T47D (cell line): ENCODE measurements around the gene RANBP9.

Experiments used
- DNase-seq, 2 experiments: peaks; one replicate each; pipeline versions ENCODE4 v3.0.0 to v3.0.0-alpha.2; 2011 to 2012; ENCODE audit warnings: low read depth in 1 of 2, low spot score in 1 of 2
- JUND ChIP-seq: IDR thresholded peaks from 2 replicates; pipeline ENCODE4 v1.6.1; 2012; ENCODE audit warnings: low read depth
- in situ Hi-C: cut with HindIII; loops from 2 replicates; pipeline ENCODE4 v1.10.0; 2016; ENCODE audit warnings: low sequenced_read_pairs, low pct_unique_long_range_greater_than_20kb

RANBP9 gene

DNA sequence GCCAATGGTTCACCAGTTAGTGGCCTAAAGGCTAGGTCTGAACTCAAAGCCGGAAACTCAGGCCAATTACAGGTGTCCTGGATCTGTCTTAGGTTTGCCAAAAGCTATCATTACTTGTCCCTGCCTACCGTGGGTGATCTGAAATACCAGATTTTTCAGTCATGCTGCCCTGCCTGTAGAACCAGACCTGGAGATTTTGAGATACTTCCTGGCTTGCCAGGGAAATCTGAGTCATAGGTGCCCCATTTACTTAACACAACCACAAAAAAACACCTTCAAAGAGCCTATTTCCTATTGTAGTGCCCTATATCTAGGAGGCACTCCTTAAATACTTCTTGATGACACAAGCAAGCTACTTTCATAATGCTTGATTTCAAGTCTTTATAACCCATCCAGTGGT, 13.9 kb upstream of the RANBP9 start:
- in situ Hi-C loops = no loop called here
- peak; percentile 87 for TF ChIP-seq JUND
- DNase-seq = peak; percentile 47 to 90

DNA sequence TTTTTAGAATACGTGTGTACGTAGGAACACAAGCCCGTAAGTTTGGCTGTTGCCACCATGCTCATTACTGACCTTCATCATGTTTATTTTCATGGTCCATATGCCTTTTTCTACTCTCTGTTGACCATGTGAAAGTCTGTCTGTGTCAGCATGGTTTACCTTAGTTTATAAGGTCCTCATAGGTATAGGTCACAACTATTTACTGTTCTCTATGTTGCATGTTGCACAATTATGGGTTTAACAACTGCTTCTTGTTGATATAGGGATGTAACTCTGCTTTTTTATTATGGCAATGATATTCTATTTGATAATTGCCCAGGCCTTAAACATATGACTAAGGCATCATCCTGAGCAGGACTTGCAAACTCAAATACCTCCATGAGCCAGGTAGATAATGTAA, 13.4 kb upstream of the RANBP9 start:
- TF ChIP-seq JUND = no peak
- DNase-seq = no peak
- in situ Hi-C loops = no loop called here

DNA sequence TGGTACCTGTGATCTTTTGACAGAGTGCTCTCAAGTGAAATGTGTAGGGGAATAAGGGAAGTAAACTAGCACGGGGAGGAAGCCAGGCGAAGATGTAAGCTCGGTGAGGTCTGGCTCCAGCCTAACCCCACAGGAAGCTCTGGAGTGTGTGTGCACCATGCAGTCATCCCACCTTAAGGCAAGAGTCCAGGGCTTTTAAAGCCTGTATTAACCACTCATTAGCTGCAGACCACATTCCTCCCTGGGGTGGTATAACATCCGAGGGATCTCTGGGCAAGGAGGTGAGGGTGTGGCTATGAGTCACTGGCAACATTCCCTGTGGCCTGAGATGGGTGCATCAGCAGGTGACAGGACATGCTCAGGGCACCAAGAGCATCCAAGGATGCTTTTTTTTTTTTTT, 12.5 kb upstream of the RANBP9 start:
- no peak for DNase-seq
- in situ Hi-C loops = no loop called here
- no peak for TF ChIP-seq JUND

DNA sequence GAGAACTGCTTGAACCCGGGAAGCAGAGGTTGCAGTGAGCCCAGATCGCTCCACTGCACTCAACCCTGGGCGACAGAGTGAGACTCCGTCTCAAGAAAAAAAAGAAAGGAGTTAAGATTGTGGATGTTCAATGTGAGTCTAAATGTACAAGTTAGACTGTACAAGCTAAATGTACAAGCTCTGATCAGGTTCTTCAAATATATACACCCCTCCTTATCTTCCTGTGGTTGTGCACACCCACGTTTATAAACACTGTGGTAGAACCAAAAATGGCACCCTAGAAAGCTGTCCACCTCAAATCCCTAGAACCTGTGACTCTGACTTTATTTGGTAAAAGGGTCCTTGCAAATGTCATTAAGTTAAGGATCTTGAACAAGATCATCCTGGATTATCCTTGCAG, 11.2 kb upstream of the RANBP9 start:
- DNase-seq = no peak
- TF ChIP-seq JUND = no peak
- in situ Hi-C loops = no loop called here

DNA sequence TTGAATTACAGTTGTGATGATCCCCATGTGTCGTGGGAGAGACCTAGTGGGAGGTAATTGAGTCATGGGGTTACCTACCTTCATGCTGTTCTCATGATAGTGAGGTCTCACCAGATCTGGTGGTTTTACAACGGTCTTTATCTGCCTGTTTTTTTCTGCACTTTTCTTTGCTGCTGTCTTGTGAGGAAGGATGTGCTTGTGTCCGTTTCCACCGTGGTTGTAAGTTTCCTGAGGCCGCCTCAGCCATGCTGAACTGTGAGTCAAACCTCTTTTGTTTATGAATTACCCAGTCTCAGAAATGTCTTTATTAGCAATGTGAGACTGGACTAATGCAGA, 6.5 kb upstream of the RANBP9 start:
- no peak for DNase-seq
- in situ Hi-C loops = no loop called here
- TF ChIP-seq JUND = no peak

DNA sequence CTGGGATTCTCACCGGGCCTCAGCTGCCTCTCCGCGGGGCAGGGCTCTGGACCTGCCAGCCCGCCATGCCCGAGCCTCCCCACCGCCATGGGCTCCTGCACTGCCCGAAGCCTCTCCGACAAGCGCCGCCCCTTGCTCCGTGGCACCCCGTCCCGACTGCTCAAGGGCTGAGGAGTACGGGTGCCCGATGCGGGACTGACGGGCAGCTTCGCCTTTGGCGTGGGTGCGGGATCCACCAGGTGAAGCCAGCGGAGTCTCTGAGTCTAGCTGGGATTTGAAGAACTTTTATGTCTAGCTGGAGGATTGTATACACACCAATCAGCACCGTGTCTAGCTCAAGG, 5.3 kb upstream of the RANBP9 start:
- in situ Hi-C loops = no loop called here
- DNase-seq = no peak
- TF ChIP-seq JUND = no peak

DNA sequence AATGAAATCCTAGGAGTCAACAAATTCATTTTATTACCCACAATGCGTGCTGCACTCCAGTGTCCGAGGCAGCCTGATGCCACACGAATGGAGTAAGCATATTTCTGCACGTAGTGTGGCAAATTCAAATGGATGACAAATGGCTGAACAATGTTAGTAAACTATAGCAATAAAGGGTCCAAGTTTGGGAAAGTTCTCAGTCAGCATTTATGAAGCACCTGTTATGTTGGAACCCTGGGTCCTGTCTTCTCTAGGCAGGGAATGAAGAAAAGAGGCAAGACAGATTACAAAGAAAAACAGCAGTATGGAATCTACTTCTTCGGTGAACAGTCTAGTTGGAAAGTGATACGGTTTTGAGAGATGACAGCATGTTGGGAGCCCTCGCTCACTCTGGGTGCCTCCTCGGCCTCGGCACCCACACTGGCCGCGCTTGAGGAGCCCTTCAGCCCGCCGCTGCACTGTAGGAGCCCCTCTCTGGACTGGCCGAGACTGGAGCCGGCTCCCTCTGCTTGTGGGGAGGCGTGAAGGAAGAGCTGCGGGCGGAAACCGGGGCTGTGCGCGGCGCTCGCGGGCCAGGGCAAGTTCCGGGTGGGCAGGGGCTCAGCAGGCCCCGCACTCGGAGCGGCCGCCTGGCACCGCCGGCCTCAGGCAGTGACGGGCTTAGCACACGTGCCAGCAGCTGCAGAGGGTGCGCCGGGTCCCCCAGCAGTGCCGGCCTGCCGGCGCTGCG, 4.8 kb upstream of the RANBP9 start:
- in situ Hi-C loops = no loop called here
- no peak for TF ChIP-seq JUND
- no peak for DNase-seq

DNA sequence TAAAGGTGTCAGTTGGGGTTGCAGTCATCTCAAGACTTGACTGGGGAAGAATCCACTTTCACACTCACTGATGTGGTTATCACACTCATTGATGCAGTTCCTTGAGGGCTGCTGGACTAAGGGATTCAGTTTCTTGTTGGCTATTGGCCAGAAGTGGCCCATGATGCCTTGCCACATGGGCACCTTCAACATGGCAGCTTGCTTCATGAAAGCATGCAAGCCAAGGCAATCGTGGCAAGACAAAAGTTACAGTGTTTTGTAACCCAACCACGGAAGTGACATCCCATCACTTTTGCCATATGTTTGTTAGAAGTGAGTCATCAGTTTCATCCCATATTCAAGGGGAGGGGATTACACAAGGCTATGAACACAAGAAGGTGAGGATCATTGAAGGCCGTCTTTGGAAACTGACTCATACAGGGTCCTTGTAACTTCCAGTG, 3.8 kb upstream of the RANBP9 start:
- TF ChIP-seq JUND = no peak
- DNase-seq = no peak
- in situ Hi-C loops = no loop called here

DNA sequence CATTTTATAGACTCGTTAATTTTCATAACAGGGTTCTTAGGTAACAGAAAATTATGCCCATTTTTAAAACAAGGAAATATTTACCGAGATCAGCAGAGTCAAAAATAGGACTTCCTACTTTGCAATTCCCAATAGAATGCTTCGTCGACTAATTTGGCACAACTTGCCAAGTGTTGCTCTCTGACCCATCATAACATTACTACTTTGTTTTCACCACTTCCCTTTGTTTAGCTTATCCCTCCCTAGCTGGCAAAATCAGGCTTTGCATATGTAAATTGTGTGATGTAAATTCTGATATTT, 914 bp upstream of the RANBP9 start:
- no peak for TF ChIP-seq JUND
- in situ Hi-C loops = no loop called here
- DNase-seq = no peak

DNA sequence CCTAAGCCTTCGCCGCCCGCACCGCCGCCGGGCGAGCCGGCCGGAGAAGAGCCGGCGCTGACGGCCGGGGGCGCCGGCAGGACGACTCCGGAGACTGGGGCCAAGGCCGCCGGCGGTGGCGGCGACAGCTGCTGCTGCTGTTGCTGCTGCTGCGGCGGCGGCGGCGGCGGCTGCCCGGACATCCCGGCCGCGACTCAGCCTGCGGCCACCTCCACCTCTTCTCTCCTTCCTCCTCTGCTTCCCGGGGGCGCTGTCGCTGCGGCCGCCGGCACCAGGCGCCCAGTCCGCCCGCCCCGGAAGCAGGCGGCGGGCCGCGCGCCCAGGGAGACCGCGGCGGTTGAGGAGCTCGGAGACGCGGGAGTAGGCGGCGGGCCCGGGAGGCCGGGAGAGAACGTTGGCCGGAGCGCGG, 307 bp downstream of the RANBP9 start:
- TF ChIP-seq JUND = no peak
- DNase-seq = no peak
- in situ Hi-C loops = no loop called here

DNA sequence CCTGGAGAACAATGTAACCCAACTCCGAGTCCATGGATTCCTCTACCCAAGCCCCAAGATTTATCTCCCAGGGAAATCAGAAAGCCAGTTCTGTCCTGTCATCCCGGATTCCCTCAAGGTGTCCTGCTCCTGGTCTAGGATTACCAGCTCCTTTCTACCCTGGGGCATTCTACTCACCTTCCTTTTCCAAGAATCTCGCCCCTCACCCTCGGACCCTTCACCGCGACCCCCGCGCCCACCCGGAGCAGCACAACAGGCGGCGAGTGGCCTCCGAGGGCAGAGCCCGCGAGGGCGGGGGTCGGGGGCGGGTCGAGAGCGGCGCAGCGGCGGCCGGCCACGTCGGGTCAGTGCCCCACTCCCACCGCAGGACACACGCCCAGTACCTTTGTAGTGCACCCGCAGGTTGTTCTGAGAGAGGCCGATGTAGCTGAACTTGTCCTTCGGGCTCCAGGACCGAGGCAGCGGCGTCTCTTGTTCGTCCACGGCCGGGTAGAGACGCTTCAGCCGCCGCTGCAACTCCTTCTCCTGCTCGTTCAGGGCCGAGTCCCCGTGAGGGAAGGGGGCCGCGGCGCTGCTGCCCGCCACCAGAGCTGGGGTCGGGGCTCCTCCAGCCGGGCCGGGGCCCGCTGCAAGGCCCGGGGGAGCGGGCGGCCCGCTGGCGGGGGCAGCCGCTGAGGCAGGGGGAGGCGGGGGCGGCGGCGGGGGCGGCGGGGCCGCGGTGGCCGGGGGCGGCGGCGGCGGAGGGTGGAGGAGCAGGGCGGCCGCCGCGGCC, 897 bp downstream of the RANBP9 start:
- DNase-seq = peak; percentile 47 to 82
- TF ChIP-seq JUND = no peak
- in situ Hi-C loops = no loop called here

DNA sequence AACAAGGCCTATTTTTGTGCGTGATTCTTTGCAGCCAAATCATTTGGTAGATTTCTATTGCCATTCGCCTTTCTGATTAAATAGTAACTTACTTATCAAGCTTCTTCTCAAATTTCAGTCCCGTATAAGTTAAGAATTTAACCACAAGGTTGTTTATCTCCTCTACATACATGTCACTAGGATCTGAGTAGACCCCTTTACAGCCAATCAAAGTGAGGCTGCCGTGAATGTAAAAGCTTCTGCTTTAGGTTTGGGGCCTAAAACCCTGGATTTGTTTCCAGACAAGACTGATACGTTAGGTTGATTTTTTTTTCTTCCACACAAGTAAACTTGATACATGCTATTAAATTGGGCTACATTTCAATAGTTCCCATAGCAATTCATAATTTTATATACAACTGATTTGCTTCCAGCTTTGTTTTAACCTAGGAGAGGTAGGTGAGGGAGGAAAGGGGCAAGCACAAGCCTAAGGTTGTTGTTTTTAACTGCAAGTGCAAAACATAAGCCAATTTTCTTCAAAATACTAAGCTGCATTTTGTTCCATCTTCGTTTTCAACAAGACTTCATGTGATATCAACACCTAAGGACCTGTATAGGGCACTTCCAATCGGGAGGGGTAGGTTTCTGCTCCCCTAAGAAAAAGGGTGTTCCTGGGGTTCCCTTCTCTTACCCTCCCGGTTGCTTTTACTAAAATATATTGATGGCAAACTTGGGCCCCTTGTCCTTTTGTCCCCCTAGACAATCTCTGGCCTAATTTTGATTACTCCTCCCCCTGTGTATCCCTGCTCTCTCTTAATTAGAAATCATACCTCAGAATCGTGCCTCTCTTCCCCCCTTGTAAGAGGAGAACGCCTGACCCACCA, 1.7 kb downstream of the RANBP9 start:
- no peak for DNase-seq
- in situ Hi-C loops = no loop called here
- no peak for TF ChIP-seq JUND

DNA sequence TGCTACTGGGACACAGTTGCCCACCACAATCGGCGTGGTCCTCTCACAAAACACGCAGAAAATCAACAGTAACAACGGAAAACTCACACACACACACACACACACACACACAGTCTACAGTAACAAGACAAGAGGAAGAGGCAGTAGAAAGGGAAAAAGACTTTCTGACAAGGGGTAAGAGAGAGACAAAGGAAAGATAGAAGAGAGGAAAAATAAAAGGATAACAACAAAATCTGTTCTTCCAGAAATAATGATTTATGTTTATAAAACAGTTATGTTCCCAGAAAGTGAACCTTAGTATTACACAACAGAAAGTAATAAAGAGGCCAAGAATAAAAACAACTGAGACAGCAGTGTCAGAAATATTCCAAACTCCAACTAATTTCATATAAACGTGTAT, 2.9 kb downstream of the RANBP9 start:
- no peak for DNase-seq
- in situ Hi-C loops = no loop called here
- TF ChIP-seq JUND = no peak

DNA sequence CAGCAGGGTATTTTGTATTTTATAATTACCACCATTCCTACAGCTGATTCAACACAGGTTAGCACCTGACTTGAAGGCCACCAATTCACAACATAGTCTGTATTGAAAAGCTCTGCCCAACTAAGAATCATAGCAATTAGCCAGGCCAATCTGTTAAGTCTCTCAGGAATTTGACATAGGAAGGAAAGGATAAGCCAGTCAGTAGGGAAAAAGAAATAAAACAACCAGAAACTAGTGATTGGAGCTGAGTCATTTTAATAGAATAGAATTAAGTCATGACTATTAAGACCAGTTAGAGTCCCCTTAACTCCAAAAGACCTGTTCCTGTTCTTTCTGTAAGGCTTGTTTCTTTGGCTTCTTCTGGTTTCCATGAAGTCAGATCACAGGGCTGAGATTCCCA, 8.1 kb downstream of the RANBP9 start:
- TF ChIP-seq JUND = no peak
- in situ Hi-C loops = no loop called here

More for the DNA sequence above, 8.1 kb downstream of the RANBP9 start:
- DNase-seq = no peak
